GM18526 (cell line): ENCODE measurements around the gene TMUB1.

ENCODE experiments used
- POLR2A ChIP-seq: IDR thresholded peaks from 3 replicates; pipeline ENCODE4 v1.6.1; 2011; ENCODE audit not compliant: insufficient read length; ENCODE audit errors: extremely low read depth

TMUB1 gene

GRCh38 chr7:151124481-151124880 lies 41.2 kb upstream of the TMUB1 start:
- TF ChIP-seq POLR2A = no peak

GRCh38 chr7:151123822-151124464 lies 40.6 kb upstream of the TMUB1 start:
- TF ChIP-seq POLR2A = no peak

DNA sequence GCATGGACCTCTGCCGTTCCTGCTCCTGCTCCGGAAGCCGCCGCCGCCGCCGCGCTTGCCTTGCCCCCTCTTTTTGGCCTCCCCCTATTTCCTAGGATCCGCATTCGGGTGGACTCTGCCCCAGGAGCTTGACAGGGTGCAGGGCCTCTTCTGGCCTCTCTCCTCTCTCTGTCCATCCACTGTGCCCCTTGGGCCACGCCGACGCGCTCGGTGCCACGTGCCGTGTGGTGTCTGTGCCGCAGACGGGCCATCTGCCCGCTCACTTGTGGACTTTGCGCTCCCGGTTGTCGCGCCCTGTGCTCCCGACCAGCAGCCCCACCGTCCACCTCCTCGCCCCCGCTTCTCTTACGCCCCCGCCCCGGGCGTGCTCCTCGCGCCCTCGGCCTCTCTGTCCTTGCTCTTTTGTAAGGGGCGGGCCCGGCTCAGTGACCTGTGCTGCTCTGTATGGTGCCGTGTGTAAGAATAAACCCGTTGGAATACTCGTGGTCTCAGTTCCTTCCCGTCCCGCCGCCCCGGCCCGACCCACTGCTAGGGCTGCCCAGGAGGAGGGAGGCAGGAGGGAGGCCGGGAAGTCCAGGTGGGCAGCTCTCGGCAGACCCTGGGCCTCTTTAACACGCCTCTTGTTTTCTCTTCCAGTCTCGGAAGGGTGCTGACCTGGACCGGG lies 40.0 kb upstream of the TMUB1 start:
- TF ChIP-seq POLR2A = no peak

DNA sequence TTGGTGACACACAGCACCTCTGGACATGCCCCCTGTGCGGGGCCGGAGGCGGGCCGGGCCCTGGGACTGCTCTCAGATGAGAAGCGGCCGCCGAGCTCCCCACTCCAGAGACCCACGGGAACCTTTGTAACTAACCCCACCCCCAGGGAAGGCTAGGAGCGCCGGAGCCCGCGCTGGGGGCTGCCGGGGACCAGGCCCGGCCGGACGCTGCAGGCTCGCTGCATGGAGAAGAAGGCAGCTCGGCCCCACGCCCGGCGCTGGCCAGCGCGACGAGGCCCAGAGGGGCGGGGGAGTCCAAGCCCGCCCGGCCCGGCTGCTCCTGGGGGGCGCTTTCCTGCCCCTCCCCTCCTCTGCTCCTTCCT lies 39.5 kb upstream of the TMUB1 start:
- no peak for TF ChIP-seq POLR2A

DNA sequence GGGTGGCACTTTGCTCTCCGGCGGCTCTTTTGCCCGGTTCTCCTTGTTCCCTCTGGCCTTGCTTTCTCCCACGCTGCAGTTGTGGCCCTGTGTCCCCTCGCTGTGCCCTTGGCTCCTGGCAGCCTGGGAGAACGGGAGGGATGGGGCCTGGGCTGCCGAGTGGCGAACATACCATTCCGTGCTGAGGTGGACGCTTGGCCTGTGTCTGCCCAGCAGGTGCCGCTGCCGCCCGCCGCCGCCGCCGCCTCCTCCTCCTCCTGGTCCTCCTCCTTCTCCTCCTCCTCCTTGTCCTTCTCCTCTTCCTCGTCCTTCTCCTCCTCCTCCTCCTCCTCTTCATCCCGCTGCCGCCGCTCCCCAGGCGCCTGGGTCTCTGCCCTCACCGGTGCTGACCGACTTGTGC lies 39.0 kb upstream of the TMUB1 start:
- no peak for TF ChIP-seq POLR2A

- TF ChIP-seq POLR2A = no peak
These were observed 38.3 kb upstream of the TMUB1 start for GRCh38 chr7:151121380-151122170.

GRCh38 chr7:151120896-151121295 lies 37.6 kb upstream of the TMUB1 start:
- no peak for TF ChIP-seq POLR2A

GRCh38 chr7:151119902-151120301 lies 36.6 kb upstream of the TMUB1 start:
- TF ChIP-seq POLR2A = no peak

- no peak for TF ChIP-seq POLR2A
These were observed 35.7 kb upstream of the TMUB1 start for GRCh38 chr7:151119055-151119415.

DNA sequence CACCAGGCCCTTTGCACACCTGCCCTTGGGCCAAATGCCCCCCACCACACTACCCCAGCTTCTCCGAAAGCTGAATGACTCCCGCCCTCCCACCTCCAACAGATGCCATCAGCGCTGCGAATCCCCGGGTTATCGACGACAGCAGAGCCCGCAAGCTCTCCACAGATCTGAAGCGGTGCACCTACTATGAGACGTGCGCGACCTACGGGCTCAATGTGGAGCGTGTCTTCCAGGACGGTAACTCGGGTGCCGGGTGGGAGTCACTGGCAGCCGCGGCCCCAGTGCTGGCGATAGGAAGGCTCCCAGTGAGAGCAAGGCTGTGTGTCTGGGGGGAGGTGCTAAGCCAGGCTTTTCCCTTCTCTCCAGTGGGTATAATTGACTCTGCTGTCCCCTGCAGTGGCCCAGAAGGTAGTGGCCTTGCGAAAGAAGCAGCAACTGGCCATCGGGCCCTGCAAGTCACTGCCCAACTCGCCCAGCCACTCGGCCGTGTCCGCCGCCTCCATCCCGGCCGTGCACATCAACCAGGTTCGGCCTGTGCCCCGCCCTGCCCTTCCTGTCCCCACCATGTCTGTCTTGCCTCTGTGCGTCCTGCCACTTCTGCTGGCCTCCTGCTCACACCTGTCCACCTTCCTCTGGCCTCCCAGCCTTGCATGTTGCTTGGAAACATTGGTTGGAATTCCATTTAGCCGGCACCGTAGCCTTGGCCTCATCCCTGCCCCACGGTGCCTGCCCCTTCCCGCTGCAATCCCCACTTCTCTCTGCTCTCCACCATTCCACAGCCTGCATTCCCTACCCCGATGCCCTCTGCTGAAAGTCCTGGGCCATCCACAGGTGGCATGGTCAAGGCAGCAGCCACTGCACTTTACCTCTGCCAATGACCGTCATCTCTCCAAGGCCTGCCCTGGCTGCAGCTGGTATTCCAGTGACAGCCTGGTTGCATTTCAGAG lies 35.1 kb upstream of the TMUB1 start:
- TF ChIP-seq POLR2A = no peak

- TF ChIP-seq POLR2A = no peak
These were observed 34.3 kb upstream of the TMUB1 start for GRCh38 chr7:151117565-151117964.

DNA sequence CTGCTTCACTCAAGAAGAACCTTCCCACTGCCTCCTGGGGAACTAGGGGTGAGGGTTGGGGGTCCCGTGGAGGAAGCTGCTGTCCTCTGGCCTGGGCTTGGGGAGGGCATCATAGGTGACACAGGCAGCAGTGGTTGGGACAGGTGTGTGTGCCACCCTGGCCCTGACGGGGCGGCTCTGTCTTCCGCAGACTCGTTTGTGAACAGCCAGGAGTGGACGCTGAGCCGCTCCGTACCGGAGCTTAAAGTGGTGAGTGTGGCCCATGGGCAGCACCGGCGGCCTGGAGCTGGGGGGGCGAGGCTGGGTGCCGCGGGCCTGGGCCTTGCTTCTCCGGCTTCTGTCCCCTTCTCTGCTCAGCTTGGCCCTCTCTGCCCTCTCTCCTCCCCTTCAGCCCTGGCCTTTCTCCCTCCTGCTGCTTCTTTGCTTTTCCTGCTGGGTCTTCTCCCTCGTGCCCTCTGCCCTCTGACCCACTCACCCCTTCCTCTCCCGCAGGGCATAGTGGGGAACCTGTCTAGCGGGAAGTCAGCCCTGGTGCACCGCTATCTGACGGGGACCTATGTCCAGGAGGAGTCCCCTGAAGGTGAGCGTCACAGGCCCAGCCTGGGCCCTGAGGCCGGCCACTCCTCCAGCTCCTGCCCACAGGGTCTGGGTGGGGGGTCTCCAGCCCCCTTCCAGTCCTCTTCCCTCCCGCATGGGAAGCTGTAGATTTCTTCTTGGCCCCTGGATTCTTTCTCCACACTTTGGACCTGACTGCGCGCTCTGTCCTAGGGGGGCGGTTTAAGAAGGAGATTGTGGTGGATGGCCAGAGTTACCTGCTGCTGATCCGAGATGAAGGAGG lies 33.5 kb upstream of the TMUB1 start:
- TF ChIP-seq POLR2A = no peak

GRCh38 chr7:151115836-151116418 lies 32.6 kb upstream of the TMUB1 start:
- no peak for TF ChIP-seq POLR2A

- no peak for TF ChIP-seq POLR2A
These were observed 32.0 kb upstream of the TMUB1 start for GRCh38 chr7:151115121-151115835.
